Measurements from ENCODE around the gene TPST2.
A peak's percentile ranks its signal among the peaks of the same experiment; 100 is the strongest.

Gene TPST2

DNA sequence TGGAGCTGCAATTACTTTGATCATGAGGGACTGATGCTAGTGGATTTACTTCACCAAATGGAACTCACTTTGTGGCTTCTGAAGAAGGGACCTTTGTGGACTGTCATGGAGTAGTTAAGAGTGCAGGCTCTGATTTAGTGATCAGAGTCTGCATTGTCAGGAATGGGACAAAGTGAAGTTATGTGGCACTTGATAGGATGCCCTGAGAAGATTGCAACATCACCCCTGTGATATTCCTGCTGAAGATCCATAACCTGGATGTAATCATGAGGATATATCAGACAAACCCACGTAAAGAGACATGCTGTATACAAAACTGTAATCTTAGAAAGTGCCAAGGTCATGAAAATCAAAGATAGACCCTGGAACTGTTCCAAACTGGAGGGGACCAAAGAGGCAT, 76.1 kb downstream of the TPST2 start:
- H3K4me3 ChIP-seq (ENCODE audit: low read length) = no peak overlapping the region
- H3K36me3 ChIP-seq (replicated peaks; ENCODE audit: low read depth, low read length) = peaks cover 12% of the 10 kb centered on the region
- TF ChIP-seq, protein P1, sequence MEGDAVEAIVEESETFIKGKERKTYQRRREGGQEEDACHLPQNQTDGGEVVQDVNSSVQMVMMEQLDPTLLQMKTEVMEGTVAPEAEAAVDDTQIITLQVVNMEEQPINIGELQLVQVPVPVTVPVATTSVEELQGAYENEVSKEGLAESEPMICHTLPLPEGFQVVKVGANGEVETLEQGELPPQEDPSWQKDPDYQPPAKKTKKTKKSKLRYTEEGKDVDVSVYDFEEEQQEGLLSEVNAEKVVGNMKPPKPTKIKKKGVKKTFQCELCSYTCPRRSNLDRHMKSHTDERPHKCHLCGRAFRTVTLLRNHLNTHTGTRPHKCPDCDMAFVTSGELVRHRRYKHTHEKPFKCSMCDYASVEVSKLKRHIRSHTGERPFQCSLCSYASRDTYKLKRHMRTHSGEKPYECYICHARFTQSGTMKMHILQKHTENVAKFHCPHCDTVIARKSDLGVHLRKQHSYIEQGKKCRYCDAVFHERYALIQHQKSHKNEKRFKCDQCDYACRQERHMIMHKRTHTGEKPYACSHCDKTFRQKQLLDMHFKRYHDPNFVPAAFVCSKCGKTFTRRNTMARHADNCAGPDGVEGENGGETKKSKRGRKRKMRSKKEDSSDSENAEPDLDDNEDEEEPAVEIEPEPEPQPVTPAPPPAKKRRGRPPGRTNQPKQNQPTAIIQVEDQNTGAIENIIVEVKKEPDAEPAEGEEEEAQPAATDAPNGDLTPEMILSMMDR (IDR thresholded peaks at IDR 0.05; ENCODE audit: low read depth, low read length) = no peak
- TF ChIP-seq EZH2phosphoT487 (IDR thresholded peaks at IDR 0.05; ENCODE audit: low read depth) = no peak
- H3K9me3 ChIP-seq (ENCODE audit: insufficient read depth, low read length) = no peaks in the 10 kb centered on the region
- peak overlapping the region; percentile 71; the same call in 1 of the 2 replicates for H3K4me2 ChIP-seq (ENCODE audit: low read length)
- H3K27ac ChIP-seq (ENCODE audit: low read length) = no peak overlapping the region
- H2AFZ ChIP-seq (ENCODE audit: low read depth, low read length) = no peak overlapping the region
- H3K4me1 ChIP-seq (ENCODE audit: low read length) = peaks cover 16% of the 10 kb centered on the region
- H3K79me2 ChIP-seq (ENCODE audit: low read length) = peaks cover 27% of the 10 kb centered on the region
- H4K20me1 ChIP-seq (ENCODE audit: insufficient read depth, low read length) = no peaks in the 10 kb centered on the region
- H3K27me3 ChIP-seq (ENCODE audit: low read depth, low read length) = no peaks in the 10 kb centered on the region
- H3K9ac ChIP-seq (ENCODE audit: low read length) = no peak overlapping the region

- Histone ChIP-seq H3K27me3 (ENCODE audit: low read depth, low read length) (no peaks in the 10 kb centered on the region), H4K20me1 (ENCODE audit: insufficient read depth, low read length) (no peaks in the 10 kb centered on the region), H3K4me3 (ENCODE audit: low read length) (peak within 1 kb of the TSS; percentile 86), H3K27ac (ENCODE audit: low read length) (no peak within 1 kb of the TSS), H3K9me3 (ENCODE audit: insufficient read depth, low read length) (no peaks in the 10 kb centered on the region), H3K79me2 (ENCODE audit: low read length) (peaks cover 27% of the 10 kb centered on the region), H3K36me3 (replicated peaks; ENCODE audit: low read depth, low read length) (peaks cover 19% of the 10 kb centered on the region), H3K9ac (ENCODE audit: low read length) (peak within 1 kb of the TSS; percentile 71), H2AFZ (ENCODE audit: low read depth, low read length) (peak within 1 kb of the TSS; percentile 71), H3K4me1 (ENCODE audit: low read length) (peaks cover 16% of the 10 kb centered on the region), H3K4me2 (ENCODE audit: low read length) (peak within 1 kb of the TSS; percentile 99)
- TF ChIP-seq, protein P1 (IDR thresholded peaks at IDR 0.05; ENCODE audit: low read depth, low read length) = no peak
- no peak for TF ChIP-seq EZH2phosphoT487 (IDR thresholded peaks at IDR 0.05; ENCODE audit: low read depth)
These were observed 77.7 kb downstream of the TPST2 start, which contains the start of gene TFIP11 for GRCh38 chr22:26512149-26512793. TSS of gene TFIP11 (minus strand) at chr22:26512473. CDS start at chr22:26510272, 2,201 bp downstream.

DNA sequence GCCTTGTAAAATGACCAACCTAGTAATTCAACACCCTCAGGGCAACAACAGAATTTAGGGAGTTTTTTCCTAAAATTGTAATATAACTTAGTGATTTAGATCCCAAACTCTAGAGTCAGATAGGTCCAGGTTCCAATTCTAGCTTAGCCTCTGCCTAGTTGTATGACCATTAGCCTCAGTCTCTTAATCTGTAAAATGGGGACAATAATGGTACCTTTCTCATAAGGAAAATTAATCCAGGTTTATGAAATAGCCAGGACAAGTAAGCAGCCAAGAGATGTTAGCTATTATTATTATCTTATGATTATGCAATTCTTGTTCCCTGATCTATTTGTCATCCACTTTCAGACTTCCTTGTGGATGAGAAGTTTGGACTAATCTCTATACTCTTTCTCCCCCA, 81.8 kb downstream of the TPST2 start:
- no peak overlapping the region for H3K4me3 ChIP-seq (ENCODE audit: low read length)
- H3K79me2 ChIP-seq (ENCODE audit: low read length) = peaks cover 20% of the 10 kb centered on the region
- H4K20me1 ChIP-seq (ENCODE audit: insufficient read depth, low read length) = no peaks in the 10 kb centered on the region
- no peak for TF ChIP-seq EZH2phosphoT487 (IDR thresholded peaks at IDR 0.05; ENCODE audit: low read depth)
- TF ChIP-seq, protein P1 (IDR thresholded peaks at IDR 0.05; ENCODE audit: low read depth, low read length) = no peak
- H3K9me3 ChIP-seq (ENCODE audit: insufficient read depth, low read length) = no peaks in the 10 kb centered on the region
- H3K36me3 ChIP-seq (replicated peaks; ENCODE audit: low read depth, low read length) = peaks cover 45% of the 10 kb centered on the region
- no peak overlapping the region for H3K4me2 ChIP-seq (ENCODE audit: low read length)
- H3K27ac ChIP-seq (ENCODE audit: low read length) = no peak overlapping the region
- peaks cover 10% of the 10 kb centered on the region for H3K4me1 ChIP-seq (ENCODE audit: low read length)
- no peak overlapping the region for H3K9ac ChIP-seq (ENCODE audit: low read length)
- H2AFZ ChIP-seq (ENCODE audit: low read depth, low read length) = no peak overlapping the region
- H3K27me3 ChIP-seq (ENCODE audit: low read depth, low read length) = no peaks in the 10 kb centered on the region

- Histone ChIP-seq H3K4me1 (ENCODE audit: low read length) (no peaks in the 10 kb centered on the region), H3K36me3 (replicated peaks; ENCODE audit: low read depth, low read length) (peaks cover 61% of the 10 kb centered on the region), H3K4me3 (ENCODE audit: low read length) (no peak overlapping the region), H3K27me3 (ENCODE audit: low read depth, low read length) (no peaks in the 10 kb centered on the region), H4K20me1 (ENCODE audit: insufficient read depth, low read length) (no peaks in the 10 kb centered on the region), H3K4me2 (ENCODE audit: low read length) (no peak overlapping the region), H3K9me3 (ENCODE audit: insufficient read depth, low read length) (no peaks in the 10 kb centered on the region), H3K79me2 (ENCODE audit: low read length) (no peaks in the 10 kb centered on the region), H2AFZ (ENCODE audit: low read depth, low read length) (no peak overlapping the region), H3K9ac (ENCODE audit: low read length) (no peak overlapping the region), H3K27ac (ENCODE audit: low read length) (no peak overlapping the region)
- TF ChIP-seq, protein P1 (IDR thresholded peaks at IDR 0.05; ENCODE audit: low read depth, low read length) = no peak
- no peak for TF ChIP-seq EZH2phosphoT487 (IDR thresholded peaks at IDR 0.05; ENCODE audit: low read depth)
These were observed 86.2 kb downstream of the TPST2 start for GRCh38 chr22:26503758-26504157.
